GM23338 (cell line): Measurements from ENCODE around the gene INPP4B.

Experiments used
- CREB1 ChIP-seq: fragments of 250-450 bp; sonication (Bioruptor Pico); IDR thresholded peaks from 2 replicates; pipeline ENCODE4 v1.5.0; 2020; ENCODE audit warnings: low read depth, mild to moderate bottlenecking, moderate library complexity
- EZH2 ChIP-seq: fragments of 200-600 bp; sonication (generic); IDR thresholded peaks from one replicate; pipeline ENCODE4 v1.8.0; 2017; ENCODE audit warnings: antibody characterized with exemption, mild to moderate bottlenecking, low read depth; ENCODE audit not compliant: unreplicated experiment
- EZH2phosphoT487 ChIP-seq: fragments of 200-600 bp; sonication (generic); IDR thresholded peaks from one replicate; pipeline ENCODE4 v1.8.1; 2018; ENCODE audit warnings: antibody characterized with exemption; ENCODE audit not compliant: unreplicated experiment
- JUNB ChIP-seq: IDR thresholded peaks from one replicate; pipeline ENCODE4 v1.6.1; 2016; ENCODE audit warnings: antibody characterized with exemption; ENCODE audit not compliant: unreplicated experiment
- NANOG ChIP-seq: IDR thresholded peaks from 2 replicates; pipeline ENCODE4 v1.6.1; 2016; ENCODE audit warnings: antibody characterized with exemption, borderline replicate concordance
- POLR2AphosphoS5 ChIP-seq: IDR thresholded peaks from 2 replicates; pipeline ENCODE4 v1.6.1; 2016; ENCODE audit warnings: antibody characterized with exemption, low read depth
- ZNF114 ChIP-seq: fragments of 250-450 bp; sonication (Bioruptor Pico); IDR thresholded peaks from 2 replicates; pipeline ENCODE4 v1.5.0; 2020; ENCODE audit warnings: mild to moderate bottlenecking, moderate library complexity
- ZNF331 ChIP-seq: fragments of 250-450 bp; sonication (Bioruptor Pico); IDR thresholded peaks from 2 replicates; pipeline ENCODE4 v1.5.0; 2020; ENCODE audit warnings: low read depth, mild to moderate bottlenecking, moderate library complexity
- TF ChIP-seq, protein P1 (sequence below), 2 experiments: fragments of 200-600 bp in 1 of 2; sonication (generic) in 1 of 2; conservative IDR thresholded peaks; 2 replicates each; pipeline versions ENCODE4 v1.5.1 to v1.6.1; 2016 to 2017; ENCODE audit warnings: antibody characterized with exemption in 2 of 2, low read depth in 2 of 2, mild to moderate bottlenecking in 2 of 2, moderate library complexity in 1 of 2
- TF ChIP-seq, protein P2 (sequence below): IDR thresholded peaks from 2 replicates; pipeline ENCODE4 v1.6.1; 2016; ENCODE audit warnings: antibody characterized with exemption
- TF ChIP-seq, protein P3 (sequence below): IDR thresholded peaks from one replicate; pipeline ENCODE4 v1.6.1; 2018; ENCODE audit warnings: antibody characterized with exemption; ENCODE audit not compliant: unreplicated experiment

DNA sequence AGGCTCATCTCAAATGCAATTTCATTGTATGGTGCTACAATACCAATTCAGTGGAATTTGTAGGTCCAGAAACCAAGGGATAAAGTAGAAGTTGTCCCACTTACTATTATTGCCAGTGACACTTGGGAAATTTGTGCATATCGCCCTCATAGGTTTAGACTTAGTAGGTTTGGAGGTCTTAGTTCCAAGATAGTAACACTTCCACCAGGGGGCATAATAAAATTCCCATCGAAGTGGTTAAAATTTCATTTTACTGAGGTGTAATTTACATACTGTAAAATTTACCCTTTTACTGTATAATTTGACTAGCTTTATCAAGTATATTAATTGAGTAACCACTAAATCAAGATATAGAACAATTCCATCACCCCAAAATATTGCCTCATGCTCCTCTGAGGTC, 174.6 kb downstream of the INPP4B start:
- TF ChIP-seq, protein P1, sequence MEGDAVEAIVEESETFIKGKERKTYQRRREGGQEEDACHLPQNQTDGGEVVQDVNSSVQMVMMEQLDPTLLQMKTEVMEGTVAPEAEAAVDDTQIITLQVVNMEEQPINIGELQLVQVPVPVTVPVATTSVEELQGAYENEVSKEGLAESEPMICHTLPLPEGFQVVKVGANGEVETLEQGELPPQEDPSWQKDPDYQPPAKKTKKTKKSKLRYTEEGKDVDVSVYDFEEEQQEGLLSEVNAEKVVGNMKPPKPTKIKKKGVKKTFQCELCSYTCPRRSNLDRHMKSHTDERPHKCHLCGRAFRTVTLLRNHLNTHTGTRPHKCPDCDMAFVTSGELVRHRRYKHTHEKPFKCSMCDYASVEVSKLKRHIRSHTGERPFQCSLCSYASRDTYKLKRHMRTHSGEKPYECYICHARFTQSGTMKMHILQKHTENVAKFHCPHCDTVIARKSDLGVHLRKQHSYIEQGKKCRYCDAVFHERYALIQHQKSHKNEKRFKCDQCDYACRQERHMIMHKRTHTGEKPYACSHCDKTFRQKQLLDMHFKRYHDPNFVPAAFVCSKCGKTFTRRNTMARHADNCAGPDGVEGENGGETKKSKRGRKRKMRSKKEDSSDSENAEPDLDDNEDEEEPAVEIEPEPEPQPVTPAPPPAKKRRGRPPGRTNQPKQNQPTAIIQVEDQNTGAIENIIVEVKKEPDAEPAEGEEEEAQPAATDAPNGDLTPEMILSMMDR (conservative IDR thresholded peaks at IDR 0.05; ENCODE audit: low read depth in 2 of 2), result peak; percentile 44 to 64; a peak in 3 of 4 replicates
- TF ChIP-seq POLR2AphosphoS5 (no peak), ZNF331 (CRISPR knock-in tag) (no peak), EZH2 (no peak), EZH2phosphoT487 (no peak), JUNB (no peak), ZNF114 (CRISPR knock-in tag) (no peak), CREB1 (CRISPR knock-in tag) (no peak), NANOG (no peak)
- TF ChIP-seq, protein P2, sequence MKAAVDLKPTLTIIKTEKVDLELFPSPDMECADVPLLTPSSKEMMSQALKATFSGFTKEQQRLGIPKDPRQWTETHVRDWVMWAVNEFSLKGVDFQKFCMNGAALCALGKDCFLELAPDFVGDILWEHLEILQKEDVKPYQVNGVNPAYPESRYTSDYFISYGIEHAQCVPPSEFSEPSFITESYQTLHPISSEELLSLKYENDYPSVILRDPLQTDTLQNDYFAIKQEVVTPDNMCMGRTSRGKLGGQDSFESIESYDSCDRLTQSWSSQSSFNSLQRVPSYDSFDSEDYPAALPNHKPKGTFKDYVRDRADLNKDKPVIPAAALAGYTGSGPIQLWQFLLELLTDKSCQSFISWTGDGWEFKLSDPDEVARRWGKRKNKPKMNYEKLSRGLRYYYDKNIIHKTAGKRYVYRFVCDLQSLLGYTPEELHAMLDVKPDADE, result no peak
- TF ChIP-seq, protein P3, sequence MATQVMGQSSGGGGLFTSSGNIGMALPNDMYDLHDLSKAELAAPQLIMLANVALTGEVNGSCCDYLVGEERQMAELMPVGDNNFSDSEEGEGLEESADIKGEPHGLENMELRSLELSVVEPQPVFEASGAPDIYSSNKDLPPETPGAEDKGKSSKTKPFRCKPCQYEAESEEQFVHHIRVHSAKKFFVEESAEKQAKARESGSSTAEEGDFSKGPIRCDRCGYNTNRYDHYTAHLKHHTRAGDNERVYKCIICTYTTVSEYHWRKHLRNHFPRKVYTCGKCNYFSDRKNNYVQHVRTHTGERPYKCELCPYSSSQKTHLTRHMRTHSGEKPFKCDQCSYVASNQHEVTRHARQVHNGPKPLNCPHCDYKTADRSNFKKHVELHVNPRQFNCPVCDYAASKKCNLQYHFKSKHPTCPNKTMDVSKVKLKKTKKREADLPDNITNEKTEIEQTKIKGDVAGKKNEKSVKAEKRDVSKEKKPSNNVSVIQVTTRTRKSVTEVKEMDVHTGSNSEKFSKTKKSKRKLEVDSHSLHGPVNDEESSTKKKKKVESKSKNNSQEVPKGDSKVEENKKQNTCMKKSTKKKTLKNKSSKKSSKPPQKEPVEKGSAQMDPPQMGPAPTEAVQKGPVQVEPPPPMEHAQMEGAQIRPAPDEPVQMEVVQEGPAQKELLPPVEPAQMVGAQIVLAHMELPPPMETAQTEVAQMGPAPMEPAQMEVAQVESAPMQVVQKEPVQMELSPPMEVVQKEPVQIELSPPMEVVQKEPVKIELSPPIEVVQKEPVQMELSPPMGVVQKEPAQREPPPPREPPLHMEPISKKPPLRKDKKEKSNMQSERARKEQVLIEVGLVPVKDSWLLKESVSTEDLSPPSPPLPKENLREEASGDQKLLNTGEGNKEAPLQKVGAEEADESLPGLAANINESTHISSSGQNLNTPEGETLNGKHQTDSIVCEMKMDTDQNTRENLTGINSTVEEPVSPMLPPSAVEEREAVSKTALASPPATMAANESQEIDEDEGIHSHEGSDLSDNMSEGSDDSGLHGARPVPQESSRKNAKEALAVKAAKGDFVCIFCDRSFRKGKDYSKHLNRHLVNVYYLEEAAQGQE, result no peak
